ENCODE measurements around the gene PPA2. TPM values are rescaled to one million over a fixed set of nuclear protein-coding genes. Genes with fewer than 3 reads are reported as not detected.
A peak's percentile ranks its signal among the peaks of the same experiment; 100 is the strongest.

The PPA2 gene
- total RNA-seq, 1 experiment from 2014 or later, result 108 TPM

GRCh38 chr4:105346869-105347268, 127.0 kb downstream of the PPA2 start:
- Histone ChIP-seq H4K20me1 (ENCODE audit: low read length) (no peaks in the 10 kb centered on the region), H3K27me3 (ENCODE audit: low read length) (no peaks in the 10 kb centered on the region), H3K4me2 (ENCODE audit: low read length) (no peak overlapping the region), H3K9me2 (replicated peaks; ENCODE audit: low read length) (no peaks in the 10 kb centered on the region), H3F3A (ENCODE audit: low read length, unreplicated experiment) (no peaks in the 10 kb centered on the region), H3K36me3 (ENCODE audit: low read depth, low read length) (no peaks in the 10 kb centered on the region), H3K79me2 (ENCODE audit: low read length) (no peaks in the 10 kb centered on the region), H2AFZ (ENCODE audit: low read length) (no peak overlapping the region), H3K4me3 (ENCODE audit: low read length) (no peak overlapping the region), H3K4me1 (ENCODE audit: insufficient read depth, low read length) (no peaks in the 10 kb centered on the region), H3K9ac (ENCODE audit: low read length) (no peak overlapping the region), H3K9me3 (ENCODE audit: low read length) (no peaks in the 10 kb centered on the region), H3K27ac (ENCODE audit: low read length) (no peak overlapping the region)
- intact Hi-C loops (cut with micrococcal nuclease), result no loop called here
- ChIA-PET POLR2A (ENCODE audit: unreplicated experiment) (no interaction called here), CTCF (no interaction called here)
- no TSS peak for BruUV-seq (replicated peaks)
- TF ChIP-seq, protein P1, sequence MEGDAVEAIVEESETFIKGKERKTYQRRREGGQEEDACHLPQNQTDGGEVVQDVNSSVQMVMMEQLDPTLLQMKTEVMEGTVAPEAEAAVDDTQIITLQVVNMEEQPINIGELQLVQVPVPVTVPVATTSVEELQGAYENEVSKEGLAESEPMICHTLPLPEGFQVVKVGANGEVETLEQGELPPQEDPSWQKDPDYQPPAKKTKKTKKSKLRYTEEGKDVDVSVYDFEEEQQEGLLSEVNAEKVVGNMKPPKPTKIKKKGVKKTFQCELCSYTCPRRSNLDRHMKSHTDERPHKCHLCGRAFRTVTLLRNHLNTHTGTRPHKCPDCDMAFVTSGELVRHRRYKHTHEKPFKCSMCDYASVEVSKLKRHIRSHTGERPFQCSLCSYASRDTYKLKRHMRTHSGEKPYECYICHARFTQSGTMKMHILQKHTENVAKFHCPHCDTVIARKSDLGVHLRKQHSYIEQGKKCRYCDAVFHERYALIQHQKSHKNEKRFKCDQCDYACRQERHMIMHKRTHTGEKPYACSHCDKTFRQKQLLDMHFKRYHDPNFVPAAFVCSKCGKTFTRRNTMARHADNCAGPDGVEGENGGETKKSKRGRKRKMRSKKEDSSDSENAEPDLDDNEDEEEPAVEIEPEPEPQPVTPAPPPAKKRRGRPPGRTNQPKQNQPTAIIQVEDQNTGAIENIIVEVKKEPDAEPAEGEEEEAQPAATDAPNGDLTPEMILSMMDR (conservative IDR thresholded peaks at IDR 0.05; ENCODE audit: low read depth, low read length), result no peak
- TF ChIP-seq EZH2phosphoT487 (IDR thresholded peaks at IDR 0.05; ENCODE audit: borderline replicate concordance, low read length), result no peak
- no peak for TF ChIP-seq EZH2 (IDR thresholded peaks at IDR 0.05; ENCODE audit: low read length, unreplicated experiment)
- DNase-seq (no peak), ATAC-seq (no peak)

DNA sequence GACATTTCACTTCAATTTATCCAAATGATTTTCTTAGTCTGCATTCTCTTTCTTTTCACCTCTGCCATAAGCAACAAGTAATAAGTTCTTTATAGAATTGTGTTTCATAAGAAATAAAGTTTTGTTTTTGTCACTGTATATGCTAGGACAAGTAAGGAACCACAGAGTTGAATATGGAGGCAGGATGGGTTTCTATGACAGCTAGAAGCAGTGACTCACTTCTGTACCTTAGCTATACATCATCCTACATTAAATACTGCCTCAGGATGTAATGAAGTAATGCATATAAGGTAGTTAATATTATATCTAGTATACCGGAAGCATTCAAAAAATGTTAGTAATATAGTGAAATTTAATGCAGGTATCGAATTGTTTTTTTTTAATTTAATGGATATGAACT, 128.0 kb downstream of the PPA2 start:
- no peak for TF ChIP-seq EZH2 (IDR thresholded peaks at IDR 0.05; ENCODE audit: low read length, unreplicated experiment)
- no peak for TF ChIP-seq EZH2phosphoT487 (IDR thresholded peaks at IDR 0.05; ENCODE audit: borderline replicate concordance, low read length)
- TF ChIP-seq, protein P1 (conservative IDR thresholded peaks at IDR 0.05; ENCODE audit: low read depth, low read length), result no peak
- Histone ChIP-seq H3K36me3 (ENCODE audit: low read depth, low read length) (no peaks in the 10 kb centered on the region), H4K20me1 (ENCODE audit: low read length) (no peaks in the 10 kb centered on the region), H3K9ac (ENCODE audit: low read length) (no peak overlapping the region), H3K4me3 (ENCODE audit: low read length) (no peak overlapping the region), H3K27ac (ENCODE audit: low read length) (no peak overlapping the region), H3K9me3 (ENCODE audit: low read length) (no peaks in the 10 kb centered on the region), H2AFZ (ENCODE audit: low read length) (no peak overlapping the region), H3K4me1 (ENCODE audit: insufficient read depth, low read length) (no peaks in the 10 kb centered on the region), H3K79me2 (ENCODE audit: low read length) (no peaks in the 10 kb centered on the region), H3K27me3 (ENCODE audit: low read length) (no peaks in the 10 kb centered on the region), H3K4me2 (ENCODE audit: low read length) (no peak overlapping the region), H3K9me2 (replicated peaks; ENCODE audit: low read length) (no peaks in the 10 kb centered on the region), H3F3A (ENCODE audit: low read length, unreplicated experiment) (no peaks in the 10 kb centered on the region)
- no TSS peak for BruUV-seq (replicated peaks)
- ChIA-PET POLR2A (ENCODE audit: unreplicated experiment) (no interaction called here), CTCF (no interaction called here)
- intact Hi-C loops (cut with micrococcal nuclease), result no loop called here
- DNase-seq (peak; percentile 6), ATAC-seq (no peak)

- Histone ChIP-seq H2AFZ (ENCODE audit: low read length) (no peak overlapping the region), H3K9ac (ENCODE audit: low read length) (no peak overlapping the region), H3K4me2 (ENCODE audit: low read length) (no peak overlapping the region), H4K20me1 (ENCODE audit: low read length) (no peaks in the 10 kb centered on the region), H3K4me3 (ENCODE audit: low read length) (no peak overlapping the region), H3F3A (ENCODE audit: low read length, unreplicated experiment) (no peaks in the 10 kb centered on the region), H3K4me1 (ENCODE audit: insufficient read depth, low read length) (no peaks in the 10 kb centered on the region), H3K9me3 (ENCODE audit: low read length) (no peaks in the 10 kb centered on the region), H3K36me3 (ENCODE audit: low read depth, low read length) (no peaks in the 10 kb centered on the region), H3K27ac (ENCODE audit: low read length) (no peak overlapping the region), H3K9me2 (replicated peaks; ENCODE audit: low read length) (no peaks in the 10 kb centered on the region), H3K79me2 (ENCODE audit: low read length) (no peaks in the 10 kb centered on the region), H3K27me3 (ENCODE audit: low read length) (no peaks in the 10 kb centered on the region)
- ATAC-seq (no peak), DNase-seq (no peak)
- intact Hi-C loops (cut with micrococcal nuclease), result no loop called here
- POLR2A ChIA-PET (ENCODE audit: unreplicated experiment), result no interaction called here
- TF ChIP-seq, protein P1 (conservative IDR thresholded peaks at IDR 0.05; ENCODE audit: low read depth, low read length), result no peak
- no peak for TF ChIP-seq EZH2 (IDR thresholded peaks at IDR 0.05; ENCODE audit: low read length, unreplicated experiment)
- no peak for TF ChIP-seq EZH2phosphoT487 (IDR thresholded peaks at IDR 0.05; ENCODE audit: borderline replicate concordance, low read length)
- BruUV-seq (replicated peaks), result no TSS peak
- CTCF ChIA-PET, result no interaction called here
Measured at GRCh38 chr4:105345358-105345757, 128.5 kb downstream of the PPA2 start.
